ENCODE data around the gene AGBL4.
A peak's percentile ranks its signal among the peaks of the same experiment; 100 is the strongest.

AGBL4 gene

GRCh38 chr1:48552903-48553606, 1470.7 kb downstream of the AGBL4 start:
- no peaks in the 10 kb centered on the region for H3K79me2 ChIP-seq (ENCODE audit: insufficient read depth, low read length)
- H4K20me1 ChIP-seq (ENCODE audit: insufficient read depth, low read length), result no peaks in the 10 kb centered on the region
- H3K9me2 ChIP-seq (ENCODE audit: low read depth, low read length), result no peaks in the 10 kb centered on the region
- no peaks in the 10 kb centered on the region for H3K9me3 ChIP-seq (ENCODE audit: low read length)
- H3K27me3 ChIP-seq (ENCODE audit: insufficient read depth, low read length), result no peaks in the 10 kb centered on the region
- no peak overlapping the region for H3K9ac ChIP-seq (ENCODE audit: low read length)
- no peaks in the 10 kb centered on the region for H3K36me3 ChIP-seq (ENCODE audit: insufficient read depth, low read length)
- H3K4me2 ChIP-seq (ENCODE audit: low read length), result no peak overlapping the region
- no peak overlapping the region for H3K4me3 ChIP-seq (ENCODE audit: low read depth, low read length, poor library complexity, severe bottlenecking)
- no peaks in the 10 kb centered on the region for H3K4me1 ChIP-seq (ENCODE audit: insufficient read depth, low read length, severe bottlenecking)
- no peak overlapping the region for H2AFZ ChIP-seq (ENCODE audit: low read length)
- no peaks in the 10 kb centered on the region for H3F3A ChIP-seq (ENCODE audit: insufficient read depth, low read length)
- TF ChIP-seq EZH2 (IDR thresholded peaks at IDR 0.05; ENCODE audit: borderline replicate concordance, low read length) (no peak), CTCF (IDR thresholded peaks at IDR 0.05; ENCODE audit: low read length) (no peak)
- H3K27ac ChIP-seq (ENCODE audit: low read depth, low read length, poor library complexity, severe bottlenecking), result no peak overlapping the region

- no peaks in the 10 kb centered on the region for H3K36me3 ChIP-seq (ENCODE audit: insufficient read depth, low read length)
- no peak overlapping the region for H3K9ac ChIP-seq (ENCODE audit: low read length)
- H3K27ac ChIP-seq (ENCODE audit: low read depth, low read length, poor library complexity, severe bottlenecking), result no peak overlapping the region
- H3K27me3 ChIP-seq (ENCODE audit: insufficient read depth, low read length), result no peaks in the 10 kb centered on the region
- no peak overlapping the region for H3K4me2 ChIP-seq (ENCODE audit: low read length)
- no peak overlapping the region for H2AFZ ChIP-seq (ENCODE audit: low read length)
- H3F3A ChIP-seq (ENCODE audit: insufficient read depth, low read length), result no peaks in the 10 kb centered on the region
- H3K9me2 ChIP-seq (ENCODE audit: low read depth, low read length), result no peaks in the 10 kb centered on the region
- TF ChIP-seq EZH2 (IDR thresholded peaks at IDR 0.05; ENCODE audit: borderline replicate concordance, low read length), result no peak
- peak; percentile 36 for TF ChIP-seq CTCF (IDR thresholded peaks at IDR 0.05; ENCODE audit: low read length)
- H3K9me3 ChIP-seq (ENCODE audit: low read length), result no peaks in the 10 kb centered on the region
- H4K20me1 ChIP-seq (ENCODE audit: insufficient read depth, low read length), result no peaks in the 10 kb centered on the region
- no peak overlapping the region for H3K4me3 ChIP-seq (ENCODE audit: low read depth, low read length, poor library complexity, severe bottlenecking)
- H3K4me1 ChIP-seq (ENCODE audit: insufficient read depth, low read length, severe bottlenecking), result no peaks in the 10 kb centered on the region
- no peaks in the 10 kb centered on the region for H3K79me2 ChIP-seq (ENCODE audit: insufficient read depth, low read length)
Measured at GRCh38 chr1:48552420-48552819, 1471.3 kb downstream of the AGBL4 start.

GRCh38 chr1:48548985-48549384, 1474.8 kb downstream of the AGBL4 start:
- Histone ChIP-seq H3K27ac (ENCODE audit: low read depth, low read length, poor library complexity, severe bottlenecking) (no peak overlapping the region), H3K9me2 (ENCODE audit: low read depth, low read length) (no peaks in the 10 kb centered on the region), H4K20me1 (ENCODE audit: insufficient read depth, low read length) (no peaks in the 10 kb centered on the region), H3K9ac (ENCODE audit: low read length) (no peak overlapping the region), H3F3A (ENCODE audit: insufficient read depth, low read length) (no peaks in the 10 kb centered on the region), H3K27me3 (ENCODE audit: insufficient read depth, low read length) (no peaks in the 10 kb centered on the region), H3K4me1 (ENCODE audit: insufficient read depth, low read length, severe bottlenecking) (no peaks in the 10 kb centered on the region), H3K4me3 (ENCODE audit: low read depth, low read length, poor library complexity, severe bottlenecking) (no peak overlapping the region), H2AFZ (ENCODE audit: low read length) (no peak overlapping the region), H3K4me2 (ENCODE audit: low read length) (no peak overlapping the region), H3K9me3 (ENCODE audit: low read length) (no peaks in the 10 kb centered on the region), H3K79me2 (ENCODE audit: insufficient read depth, low read length) (no peaks in the 10 kb centered on the region), H3K36me3 (ENCODE audit: insufficient read depth, low read length) (no peaks in the 10 kb centered on the region)
- TF ChIP-seq CTCF (IDR thresholded peaks at IDR 0.05; ENCODE audit: low read length) (no peak), EZH2 (IDR thresholded peaks at IDR 0.05; ENCODE audit: borderline replicate concordance, low read length) (no peak)

All from OCI-LY1 (cell line).